Spleen (tissue), 13 donors: Measurements from ENCODE around the gene CTNNA2. TPM values are rescaled to one million over a fixed set of nuclear protein-coding genes. Genes with fewer than 3 reads are reported as not detected.

ENCODE experiments used
- DNase-seq: peaks from one replicate; pipeline ENCODE4 v3.0.0-alpha.2; 2020
- H3K27ac ChIP-seq, 8 donors: fragments of 200-600 bp; sonication (generic) in 7 of 8; 1 replicate in 4 of 8; 2 replicates in 4 of 8; pipeline versions ENCODE4 v1.5.0 to v1.8.0; 2016 to 2021; ENCODE audit warnings: inconsistent platforms in 4 of 8, mild to moderate bottlenecking in 4 of 8, moderate library complexity in 1 of 8
- H3K27me3 ChIP-seq, 7 donors: fragments of 200-600 bp; sonication (generic) in 6 of 7; replicated peaks in 1 of 7; 1 replicate in 4 of 7; 2 replicates in 3 of 7; pipeline versions ENCODE4 v1.5.0 to v1.8.0; 2016 to 2021; ENCODE audit warnings: inconsistent platforms in 3 of 7, mild to moderate bottlenecking in 1 of 7
- H3K36me3 ChIP-seq, 6 donors: fragments of 200-600 bp; sonication (generic) in 5 of 6; 1 replicate in 4 of 6; 2 replicates in 2 of 6; pipeline versions ENCODE4 v1.5.0 to v1.8.0; 2016 to 2021; ENCODE audit warnings: inconsistent platforms in 2 of 6
- H3K4me1 ChIP-seq, 6 donors: fragments of 200-600 bp; sonication (generic) in 5 of 6; 1 replicate in 3 of 6; 2 replicates in 3 of 6; pipeline versions ENCODE4 v1.5.0 to v1.8.0; 2016 to 2021; ENCODE audit warnings: inconsistent platforms in 3 of 6
- H3K4me3 ChIP-seq, 8 donors: fragments of 200-600 bp; sonication (generic) in 7 of 8; 1 replicate in 4 of 8; 2 replicates in 4 of 8; pipeline versions ENCODE4 v1.5.0 to v1.8.0; 2016 to 2021; ENCODE audit warnings: inconsistent platforms in 4 of 8, mild to moderate bottlenecking in 4 of 8, moderate library complexity in 2 of 8
- H3K9me3 ChIP-seq, 8 donors: fragments of 200-600 bp; sonication (generic) in 7 of 8; 1 replicate in 4 of 8; 2 replicates in 4 of 8; pipeline versions ENCODE4 v1.5.0 to v1.8.0; 2016 to 2021; ENCODE audit warnings: inconsistent platforms in 4 of 8
- POLR2A ChIP-seq, 3 donors: fragments of 450-650 bp; IDR thresholded peaks; one replicate each; pipeline ENCODE4 v1.5.1; 2017; ENCODE audit warnings: antibody characterized with exemption in 3 of 3, mild to moderate bottlenecking in 1 of 3
- POLR2AphosphoS5 ChIP-seq, 3 donors: sonication (generic); formaldehyde crosslinking; IDR thresholded peaks; one replicate each; pipeline ENCODE4 v1.5.1; 2017; ENCODE audit warnings: antibody characterized with exemption in 3 of 3
- WGBS, 5 donors: extraction: QIAGEN DNeasy Blood & Tissue Kit in 3 of 5; methylation state at CpG; one replicate each; pipeline versions ENCODE4 v1.1.5 to v1.1.7; 2013 to 2018; 5-methylcytosine and 5-hydroxymethylcytosine counted together
- intact Hi-C: fragments of 100-400 bp; cut with DNase I; formaldehyde crosslinking; loops from one replicate; pipeline ENCODE4 v1.15.0; 2023; ENCODE audit warnings: low total_unique reads
- long read RNA-seq, 2 donors: transcript quantifications; one replicate each; lab custom pipeline, GENCODE V29; 2026
- polyA plus RNA-seq, 3 donors: library from polyadenylated mRNA; stranded (reverse); fragments of 200-250 nt; gene quantifications; one replicate each; pipeline ENCODE4 v1.2.1, GENCODE V29; 2013
- total RNA-seq, 7 donors: library from RNA; depleted of rRNA in 3 of 7; stranded (reverse); fragments of >200 nt in 3 of 7; fragmentation: NEBNext Ultra II Directional in 4 of 7; extraction: Animal tissue kit (Norgen Biotek cat#: 25700) in 4 of 7; gene quantifications; one replicate each; pipeline versions ENCODE4 v1.1.0 to v1.2.1, GENCODE V29; 2016 to 2021
- TF ChIP-seq, protein P1 (sequence below), 11 experiments: fragments of 200-600 bp in 7 of 11; fragments of 450-650 bp in 4 of 11; sonication (generic) in 4 of 11; IDR thresholded peaks in 8 of 11; conservative IDR thresholded peaks in 3 of 11; 1 replicate in 7 of 11; 2 replicates in 4 of 11; pipeline versions ENCODE4 v1.4.0 to v1.8.0; 2016 to 2021; ENCODE audit warnings: antibody characterized with exemption in 11 of 11, inconsistent platforms in 4 of 11, mild to moderate bottlenecking in 1 of 11
- donor health status: healthy with polysubstance abuse.
- donor health status: DM: no; HTN: no; CAD: no; lungs with moderate emphysema.
- donor health status: DM: no; HTN: no; CAD: no.
- donor health status: Bipolar disorder and iron deficiency.
- donor health status: healthy.
- donor health status: DM: no; HTN: no; CAD: no.
- donor health status: DM: yes; HTN: yes; CAD: no.

CTNNA2 gene
- total RNA-seq (not detected), polyA plus RNA-seq (not detected)
- long read RNA-seq, donor 1, result 0 reads
- long read RNA-seq, donor 2, result 0 reads

DNA sequence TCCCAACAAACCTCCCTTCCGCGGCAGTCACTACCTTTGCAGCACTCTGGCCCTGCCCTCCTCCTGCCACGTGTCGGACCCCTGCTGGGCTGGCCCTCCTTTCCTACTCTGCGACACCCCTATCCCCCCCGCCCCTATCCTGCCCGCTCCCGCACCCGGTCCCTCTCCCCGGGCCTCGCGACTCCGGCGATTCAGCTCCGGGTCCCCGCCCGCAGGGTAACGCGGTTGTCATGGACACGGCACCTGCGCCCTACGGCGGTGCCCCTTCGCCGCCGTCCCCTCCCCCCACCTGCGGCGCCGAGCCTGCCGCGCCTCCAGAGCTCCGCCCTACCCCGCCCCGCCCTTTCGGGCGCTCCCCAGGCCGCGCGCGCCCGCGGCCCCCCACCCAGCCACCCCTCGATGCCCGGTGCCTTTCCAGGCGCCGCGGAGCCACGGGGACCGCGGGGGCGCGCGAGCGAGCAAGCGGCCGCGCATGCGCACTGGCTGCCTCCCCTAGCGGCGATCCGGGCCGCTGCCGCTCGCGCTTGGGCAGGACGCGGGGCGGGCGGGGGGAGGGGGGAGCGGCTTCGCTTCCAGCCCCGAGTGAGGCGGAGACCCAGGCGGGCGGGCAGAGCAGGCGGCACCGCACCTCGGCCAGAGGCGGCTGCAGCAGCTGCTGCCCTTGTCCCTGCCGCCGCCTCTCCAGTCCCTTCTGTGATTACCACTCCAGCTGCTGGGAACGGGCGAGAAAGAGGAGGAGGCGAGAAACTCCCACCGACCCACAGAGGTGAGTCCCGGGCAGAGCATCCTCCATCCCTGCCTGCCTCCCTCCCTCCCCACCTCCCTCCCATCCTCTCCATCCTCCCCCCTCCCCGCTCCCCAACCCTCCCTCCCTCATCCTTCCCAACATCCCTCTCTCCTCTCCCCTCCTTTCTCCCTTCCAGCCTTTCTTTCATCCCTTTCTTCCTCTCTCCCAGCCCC lies at the start of gene CTNNA2:
TSS of gene CTNNA2 (plus strand) at position 610 of the 960 bp plus-strand sequence.
- Histone ChIP-seq H3K4me1 (peaks cover 0 to 10% (median 0%) of the 10 kb centered on the region in 6 donors), H3K36me3 (no peaks in the 10 kb centered on the region), H3K27ac (no peak within 1 kb of the TSS), H3K4me3 (peak within 1 kb of the TSS in 5 of 8 donors; percentile 36 to 68 (median 46)), H3K9me3 (peaks cover 0 to 19% (median 0%) of the 10 kb centered on the region in 8 donors), H3K27me3 (peaks cover 0 to 39% (median 12%) of the 10 kb centered on the region in 7 donors)
- WGBS, 5 donors, result 3 to 7% (median 5%) methylated on average over 26 to 87 of the region's 87 CpGs
- DNase-seq, result peak; percentile 75
- intact Hi-C loops, result no loop called here
- TF ChIP-seq POLR2AphosphoS5 (IDR thresholded peaks at IDR 0.05), result no peak
- TF ChIP-seq, protein P1, sequence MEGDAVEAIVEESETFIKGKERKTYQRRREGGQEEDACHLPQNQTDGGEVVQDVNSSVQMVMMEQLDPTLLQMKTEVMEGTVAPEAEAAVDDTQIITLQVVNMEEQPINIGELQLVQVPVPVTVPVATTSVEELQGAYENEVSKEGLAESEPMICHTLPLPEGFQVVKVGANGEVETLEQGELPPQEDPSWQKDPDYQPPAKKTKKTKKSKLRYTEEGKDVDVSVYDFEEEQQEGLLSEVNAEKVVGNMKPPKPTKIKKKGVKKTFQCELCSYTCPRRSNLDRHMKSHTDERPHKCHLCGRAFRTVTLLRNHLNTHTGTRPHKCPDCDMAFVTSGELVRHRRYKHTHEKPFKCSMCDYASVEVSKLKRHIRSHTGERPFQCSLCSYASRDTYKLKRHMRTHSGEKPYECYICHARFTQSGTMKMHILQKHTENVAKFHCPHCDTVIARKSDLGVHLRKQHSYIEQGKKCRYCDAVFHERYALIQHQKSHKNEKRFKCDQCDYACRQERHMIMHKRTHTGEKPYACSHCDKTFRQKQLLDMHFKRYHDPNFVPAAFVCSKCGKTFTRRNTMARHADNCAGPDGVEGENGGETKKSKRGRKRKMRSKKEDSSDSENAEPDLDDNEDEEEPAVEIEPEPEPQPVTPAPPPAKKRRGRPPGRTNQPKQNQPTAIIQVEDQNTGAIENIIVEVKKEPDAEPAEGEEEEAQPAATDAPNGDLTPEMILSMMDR (IDR thresholded peaks at IDR 0.05 in 8 of 11, conservative IDR thresholded peaks at IDR 0.05 in 3 of 11), result peak in 1 of 11 experiments; percentile 25

DNA sequence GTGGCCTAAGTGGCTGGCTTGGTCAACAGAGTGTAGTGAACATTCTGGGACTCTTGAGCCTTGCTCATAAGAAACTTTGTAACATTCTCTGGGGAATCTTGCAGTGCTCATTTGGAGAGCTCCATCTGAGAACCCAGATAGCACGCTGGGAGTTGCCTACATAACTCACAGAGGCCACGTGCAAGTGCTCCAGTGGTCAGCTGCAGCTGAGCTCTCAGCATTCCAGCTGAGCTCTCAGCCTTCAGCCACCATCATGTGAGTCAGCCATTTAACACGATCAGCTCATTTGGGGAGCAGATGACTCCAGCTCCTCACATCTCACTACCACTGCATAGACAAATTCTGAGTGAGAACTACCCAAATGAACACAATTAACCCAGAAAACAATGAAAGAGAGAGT lies 25.5 kb upstream of the CTNNA2 start:
- 49 to 75% (median 68%) methylated on average over 3 of the region's 3 CpGs for WGBS, 5 donors

DNA sequence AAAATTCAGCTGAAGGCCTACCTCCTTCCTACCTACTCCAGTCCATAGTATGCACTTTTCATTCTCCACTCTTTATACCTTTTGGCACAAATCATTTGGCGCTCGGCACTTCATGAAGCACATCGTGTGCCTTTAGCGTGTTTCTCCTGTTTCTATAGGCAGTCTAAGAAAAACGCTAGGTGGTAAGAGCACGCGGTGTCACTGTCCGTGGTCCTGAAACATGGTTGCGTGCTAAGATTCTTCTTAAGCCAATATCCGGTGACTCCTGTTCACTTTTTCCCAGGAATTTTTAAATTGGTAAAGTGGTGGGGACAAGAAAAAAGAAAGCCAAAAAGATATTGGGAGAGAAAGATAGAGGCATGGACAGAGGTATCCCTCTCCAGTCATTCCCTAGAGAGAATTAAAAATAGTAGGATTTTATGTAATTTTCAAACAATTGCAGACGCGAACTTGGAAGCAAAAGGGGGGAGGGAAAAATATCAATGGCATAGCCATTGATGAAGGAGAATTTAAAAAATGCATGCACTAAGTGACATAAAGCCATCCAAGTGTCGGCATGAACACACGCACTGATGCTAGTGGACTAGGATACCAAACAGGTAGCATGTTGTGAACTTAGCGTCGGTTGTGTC lies 1.4 kb upstream of the CTNNA2 start:
- Histone ChIP-seq H3K9me3 (peaks cover 0 to 19% (median 0%) of the 10 kb centered on the region in 8 donors), H3K27ac (no peak overlapping the region), H3K4me3 (no peak overlapping the region), H3K27me3 (peaks cover 0 to 39% (median 12%) of the 10 kb centered on the region in 7 donors), H3K4me1 (peaks cover 0 to 10% (median 0%) of the 10 kb centered on the region in 6 donors), H3K36me3 (no peaks in the 10 kb centered on the region)
- DNase-seq, result no peak
- TF ChIP-seq POLR2AphosphoS5 (IDR thresholded peaks at IDR 0.05) (no peak), POLR2A (IDR thresholded peaks at IDR 0.05) (no peak)
- TF ChIP-seq, protein P1 (IDR thresholded peaks at IDR 0.05 in 8 of 11, conservative IDR thresholded peaks at IDR 0.05 in 3 of 11), result no peak
- intact Hi-C loops, result no loop called here
- WGBS, 5 donors, result 28 to 30% (median 29%) methylated on average over 16 of the region's 16 CpGs

More for the DNA sequence above, 25.5 kb upstream of the CTNNA2 start:
- peaks cover 0 to 8% (median 0%) of the 10 kb centered on the region in 8 donors for H3K9me3 ChIP-seq
- H3K27ac ChIP-seq, result no peak overlapping the region
- H3K36me3 ChIP-seq, result no peaks in the 10 kb centered on the region
- no peaks in the 10 kb centered on the region for H3K4me1 ChIP-seq
- no peak overlapping the region for H3K4me3 ChIP-seq
- no peak for DNase-seq
- TF ChIP-seq POLR2A (IDR thresholded peaks at IDR 0.05), result no peak
- TF ChIP-seq, protein P1 (IDR thresholded peaks at IDR 0.05 in 8 of 11, conservative IDR thresholded peaks at IDR 0.05 in 3 of 11), result no peak
- no peak for TF ChIP-seq POLR2AphosphoS5 (IDR thresholded peaks at IDR 0.05)
- intact Hi-C loops, result no loop called here
- H3K27me3 ChIP-seq, result no peaks in the 10 kb centered on the region
